B cell (primary cell): Measurements from ENCODE around the gene IRF1. TPM values are rescaled to one million over a fixed set of nuclear protein-coding genes. Genes with fewer than 3 reads are reported as not detected.
A peak's percentile ranks its signal among the peaks of the same experiment; 100 is the strongest.

Experiments
- ATAC-seq: fragments of 200-7000 bp; cut with Tn5 transposase; one replicate; pipeline ENCODE4 v1.10.0; 2021; ENCODE audit warnings: low read depth, mild to moderate bottlenecking, moderate number of reproducible peaks, moderate library complexity
- CTCF ChIA-PET: fragments of 350-600 bp; sonication (Branson Sonifier 250); formaldehyde crosslinking; loops from one replicate; lab custom pipeline; 2021; ENCODE audit warnings: antibody characterized with exemption, inconsistent platforms; lab: Charles Lee
- POLR2A ChIA-PET: fragments of 350-600 bp; sonication (Branson Sonifier 250); formaldehyde crosslinking; loops from one replicate; lab custom pipeline; 2021; ENCODE audit warnings: antibody characterized with exemption; lab: Charles Lee
- DNase-seq: peaks from one replicate; pipeline ENCODE4 v3.0.0; 2013
- H2AFZ ChIP-seq: 2 replicates; pipeline ENCODE4 v1.6.1; 2012; ENCODE audit warnings: mild to moderate bottlenecking, low read depth, low read length; ENCODE audit not compliant: insufficient read depth, poor library complexity, severe bottlenecking
- H3K27ac ChIP-seq, 2 donors: 1 replicate in 1 of 2; 2 replicates in 1 of 2; pipeline ENCODE4 v1.5.1; 2012 to 2013; ENCODE audit warnings: low read length in 2 of 2, mild to moderate bottlenecking in 2 of 2, moderate library complexity in 1 of 2
- H3K27me3 ChIP-seq, 4 experiments: fragments of 200-600 bp in 1 of 4; sonication (generic) in 1 of 4; replicated peaks in 1 of 4; 1 replicate in 2 of 4; 2 replicates in 2 of 4; pipeline versions ENCODE4 v1.6.1 to v1.7.0; 2013 to 2016; ENCODE audit warnings: low read length in 3 of 4, mild to moderate bottlenecking in 2 of 4, mixed read lengths in 1 of 4, moderate library complexity in 1 of 4; ENCODE audit not compliant: insufficient read depth in 4 of 4, control insufficient read depth in 3 of 4; ENCODE audit errors: control extremely low read depth in 1 of 4
- H3K36me3 ChIP-seq, 2 experiments: replicated peaks in 1 of 2; 1 replicate in 1 of 2; 2 replicates in 1 of 2; pipeline versions ENCODE4 v1.6.1 to v1.7.1; 2013; ENCODE audit warnings: low read length in 1 of 2; ENCODE audit not compliant: insufficient read depth in 2 of 2, control insufficient read depth in 1 of 2; ENCODE audit errors: control extremely low read depth in 1 of 2, extremely low read depth in 1 of 2
- H3K4me1 ChIP-seq, 2 donors: fragments of 200-600 bp in 1 of 2; sonication (generic) in 1 of 2; 1 replicate in 1 of 2; 2 replicates in 1 of 2; pipeline versions ENCODE4 v1.5.1 to v1.6.1; 2013 to 2017; ENCODE audit warnings: low read length in 2 of 2; ENCODE audit not compliant: control insufficient read depth in 2 of 2, insufficient read depth in 2 of 2
- H3K4me2 ChIP-seq: replicated peaks from 2 replicates; pipeline ENCODE3; 2012; ENCODE audit warnings: mild to moderate bottlenecking, low read depth, low read length; ENCODE audit not compliant: poor library complexity, severe bottlenecking
- H3K4me3 ChIP-seq, 5 experiments: fragments of 200-600 bp in 1 of 5; sonication (generic) in 1 of 5; 1 replicate in 3 of 5; 2 replicates in 2 of 5; pipeline versions ENCODE4 v1.5.1 to v1.7.0; 2011 to 2016; ENCODE audit warnings: low read length in 4 of 5, mild to moderate bottlenecking in 4 of 5, low read depth in 2 of 5, control low read depth in 1 of 5, moderate library complexity in 1 of 5; ENCODE audit not compliant: insufficient read depth in 1 of 5; ENCODE audit errors: control extremely low read depth in 1 of 5, extremely low read depth in 1 of 5
- H3K79me2 ChIP-seq: fragments of 200-600 bp; sonication (generic); one replicate; pipeline ENCODE4 v1.6.0; 2016; ENCODE audit warnings: low read length; ENCODE audit not compliant: control insufficient read depth, insufficient read depth
- H3K9ac ChIP-seq: fragments of 200-600 bp; sonication (generic); 2 replicates; pipeline ENCODE4 v1.6.1; 2017; ENCODE audit warnings: mild to moderate bottlenecking, low read length, moderate library complexity
- H3K9me3 ChIP-seq, 3 donors: one replicate each; pipeline versions ENCODE4 v1.6.1 to v1.7.1; 2013; ENCODE audit warnings: low read length in 2 of 3; ENCODE audit not compliant: control insufficient read depth in 2 of 3, insufficient read depth in 1 of 3; ENCODE audit errors: control extremely low read depth in 1 of 3
- H4K20me1 ChIP-seq: 2 replicates; pipeline ENCODE4 v1.6.0; 2012; ENCODE audit warnings: mild to moderate bottlenecking, low read length; ENCODE audit not compliant: insufficient read depth, control insufficient read depth, poor library complexity, severe bottlenecking
- H3K27ac Mint-ChIP-seq: one replicate; pipeline ENCODE4 v1.8.0; 2021; ENCODE audit warnings: mixed read lengths
- H3K27me3 Mint-ChIP-seq: one replicate; pipeline ENCODE4 v1.8.0; 2021; ENCODE audit warnings: mixed read lengths
- H3K4me1 Mint-ChIP-seq: one replicate; pipeline ENCODE4 v1.8.0; 2021; ENCODE audit warnings: mixed read lengths
- H3K4me3 Mint-ChIP-seq: one replicate; pipeline ENCODE4 v1.8.0; 2021; ENCODE audit warnings: mixed read lengths
- H3K9me3 Mint-ChIP-seq: one replicate; pipeline ENCODE4 v1.8.0; 2022; ENCODE audit warnings: mixed read lengths; ENCODE audit not compliant: insufficient read depth
- CTCF ChIP-seq: fragments of 200-600 bp; IDR thresholded peaks from one replicate; pipeline ENCODE4 v1.8.0; 2022; ENCODE audit warnings: antibody characterized with exemption, mild to moderate bottlenecking
- EZH2 ChIP-seq: IDR thresholded peaks from 2 replicates; pipeline ENCODE4 v1.6.1; 2012; ENCODE audit warnings: borderline replicate concordance, low read depth, mild to moderate bottlenecking, moderate library complexity, low read length; ENCODE audit not compliant: insufficient read depth, poor library complexity, severe bottlenecking
- WGBS: methylation state at CpG from one replicate; pipeline ENCODE4 v1.1.5; 2013; ENCODE audit warnings: missing lambda C conversion rate; ENCODE audit not compliant: insufficient coverage; 5-methylcytosine and 5-hydroxymethylcytosine counted together
- intact Hi-C: fragments of 100-400 bp; cut with micrococcal nuclease; formaldehyde crosslinking; loops from one replicate; pipeline ENCODE4 v1.10.0; 2022
- polyA plus RNA-seq: library from polyadenylated mRNA; depleted of rRNA; stranded (reverse); fragments of >200 nt; gene quantifications from 2 replicates; pipeline ENCODE4 v1.2.3, GENCODE V29; 2012
- total RNA-seq, 2 donors: library from RNA; stranded (reverse); fragments of 120-200 nt in 1 of 2; gene quantifications; 1 replicate in 1 of 2; 2 replicates in 1 of 2; pipeline versions ENCODE4 v1.2.3 to v1.2.4, GENCODE V29; 2013 to 2022

Gene IRF1
- total and polyA plus RNA-seq, 2 donors (not counting 1 experiment from before 2014, with no cell fraction given) = 173 to 306 TPM

- Histone ChIP-seq H3K4me2 (peak overlapping the region; percentile 43), H3K27ac (peak overlapping the region; percentile 41 to 56), H3K9me3 (no peaks in the 10 kb centered on the region), H3K27me3 (no peaks in the 10 kb centered on the region), H3K4me3 (no peak overlapping the region), H3K4me1 (peaks cover 32 to 66% of the 10 kb centered on the region in 2 donors), H3K9ac (no peak overlapping the region), H4K20me1 (peaks cover 24% of the 10 kb centered on the region), H3K36me3 (peaks cover 0 to 18% of the 10 kb centered on the region in 2 experiments), H3K79me2 (no peaks in the 10 kb centered on the region), H2AFZ (no peak overlapping the region)
- Mint-ChIP-seq H3K4me3 (peak overlapping the region; percentile 52), H3K27me3 (no peaks in the 10 kb centered on the region), H3K4me1 (peaks cover 77% of the 10 kb centered on the region), H3K27ac (peak overlapping the region; percentile 99), H3K9me3 (no peaks in the 10 kb centered on the region)
- ATAC-seq (no peak), DNase-seq (no peak)
- WGBS = 90% methylated on average over 2 of the region's 4 CpGs
- CTCF ChIA-PET = interaction anchor here (1.1 to 9.4 kb wide), 14 partner anchors 8 to 100 kb away, joined by 3 to 60 read pairs (median 21); partner anchors contain the start of gene IRF1
- POLR2A ChIA-PET = interaction anchor here (0.6 to 7.0 kb wide), 12 partner anchors 11 to 627 kb away, joined by 3 to 101 read pairs (median 13); partner anchors contain the start of gene IRF1
- TF ChIP-seq EZH2 = no peak
- no peak for TF ChIP-seq CTCF
- intact Hi-C loops = no loop called here
Measured at GRCh38 chr5:132478366-132478871, 12.2 kb downstream of the IRF1 start.

GRCh38 chr5:132477784-132478365, 12.7 kb downstream of the IRF1 start:
- Mint-ChIP-seq H3K4me3 (peak overlapping the region; percentile 52), H3K9me3 (no peaks in the 10 kb centered on the region), H3K27ac (peak overlapping the region; percentile 99), H3K27me3 (no peaks in the 10 kb centered on the region), H3K4me1 (peaks cover 81% of the 10 kb centered on the region)
- H2AFZ ChIP-seq = no peak overlapping the region
- no peaks in the 10 kb centered on the region for H3K27me3 ChIP-seq
- H3K9me3 ChIP-seq = no peaks in the 10 kb centered on the region
- no peaks in the 10 kb centered on the region for H3K79me2 ChIP-seq
- WGBS = 63% methylated on average over 10 of the region's 10 CpGs
- peak overlapping the region; percentile 41 to 56 for H3K27ac ChIP-seq
- POLR2A ChIA-PET = interaction anchor here (1.0 to 7.0 kb wide), 10 partner anchors 12 to 67 kb away, joined by 4 to 101 read pairs (median 22); partner anchors contain the start of gene IRF1
- no peak overlapping the region for H3K4me3 ChIP-seq
- ATAC-seq (peak; percentile 39), DNase-seq (peak; percentile 67)
- TF ChIP-seq CTCF (no peak), EZH2 (no peak)
- peaks cover 18% of the 10 kb centered on the region for H4K20me1 ChIP-seq
- no peak overlapping the region for H3K9ac ChIP-seq
- H3K36me3 ChIP-seq = peaks cover 0 to 13% of the 10 kb centered on the region in 2 experiments
- peaks cover 38 to 68% of the 10 kb centered on the region in 2 donors for H3K4me1 ChIP-seq
- peak overlapping the region; percentile 43 for H3K4me2 ChIP-seq
- intact Hi-C loops = no loop called here
- CTCF ChIA-PET = interaction anchor here (1.1 to 9.4 kb wide), 13 partner anchors 9 to 91 kb away, joined by 3 to 60 read pairs (median 22); partner anchors contain the start of gene IRF1
